Heart left ventricle (tissue), 16 donors: Measurements from ENCODE around the gene THADA. TPM values are rescaled to one million over a fixed set of nuclear protein-coding genes. Genes with fewer than 3 reads are reported as not detected.

Experiments
- ATAC-seq, 4 donors: fragments of 200-7000 bp; cut with Tn5 transposase; one replicate each; pipeline ENCODE4 v1.9.1; 2020 to 2022; ENCODE audit warnings: moderate library complexity in 4 of 4, mild to moderate bottlenecking in 3 of 4, moderate number of reproducible peaks in 1 of 4
- DNase-seq, 5 donors: peaks; one replicate each; pipeline ENCODE4 v3.0.0-alpha.2; 2020
- H3K27ac ChIP-seq, 12 donors: fragments of 200-600 bp; sonication (generic) in 4 of 12; one replicate each; pipeline versions ENCODE4 v1.5.0 to v1.8.0; 2016 to 2022; ENCODE audit warnings: mild to moderate bottlenecking in 2 of 12
- H3K27me3 ChIP-seq, 9 donors: fragments of 200-600 bp; sonication (generic) in 2 of 9; one replicate each; pipeline versions ENCODE4 v1.5.1 to v1.8.0; 2016 to 2022; ENCODE audit warnings: mild to moderate bottlenecking in 3 of 9
- H3K36me3 ChIP-seq, 9 donors: fragments of 200-600 bp; sonication (generic) in 2 of 9; one replicate each; pipeline versions ENCODE4 v1.5.0 to v1.8.0; 2018 to 2022; ENCODE audit warnings: mild to moderate bottlenecking in 2 of 9
- H3K4me1 ChIP-seq, 12 donors: fragments of 200-600 bp; sonication (generic) in 4 of 12; one replicate each; pipeline versions ENCODE4 v1.5.0 to v1.8.0; 2016 to 2022; ENCODE audit warnings: mild to moderate bottlenecking in 3 of 12
- H3K4me3 ChIP-seq, 12 donors: fragments of 200-600 bp; sonication (generic) in 4 of 12; one replicate each; pipeline versions ENCODE4 v1.5.0 to v1.8.0; 2017 to 2022; ENCODE audit warnings: mild to moderate bottlenecking in 9 of 12, moderate library complexity in 4 of 12
- H3K9me3 ChIP-seq, 12 donors: fragments of 200-600 bp; sonication (generic) in 4 of 12; one replicate each; pipeline versions ENCODE4 v1.5.0 to v1.8.0; 2016 to 2022; ENCODE audit warnings: mild to moderate bottlenecking in 1 of 12
- POLR2A ChIP-seq, 2 donors: fragments of 450-650 bp; IDR thresholded peaks; one replicate each; pipeline ENCODE4 v1.6.1; 2017; ENCODE audit warnings: antibody characterized with exemption in 2 of 2, mild to moderate bottlenecking in 2 of 2, moderate library complexity in 2 of 2
- WGBS, 4 donors: extraction: QIAGEN DNeasy Blood & Tissue Kit in 2 of 4; methylation state at CpG; one replicate each; pipeline versions ENCODE4 v1.1.5 to v1.1.7; 2013 to 2018; 5-methylcytosine and 5-hydroxymethylcytosine counted together
- intact Hi-C, 10 donors: fragments of 100-400 bp; cut with DNase I; formaldehyde crosslinking; loops; one replicate each; pipeline versions ENCODE4 v1.11.1 to v1.14.2; 2022
- polyA plus RNA-seq, 2 donors: library from polyadenylated mRNA; stranded (reverse); fragments of 200-250 nt; gene quantifications; one replicate each; pipeline ENCODE4 v1.2.3, GENCODE V29; 2013
- total RNA-seq, 9 donors: library from RNA; depleted of rRNA in 2 of 9; stranded (reverse); fragments of >200 nt in 2 of 9; fragmentation: NEBNext Ultra II Directional in 3 of 9; extraction: Animal tissue kit (Norgen Biotek cat#: 25700) in 3 of 9; gene quantifications; one replicate each; pipeline versions ENCODE4 v1.1.0 to v1.2.4, GENCODE V29; 2016 to 2023
- TF ChIP-seq, protein P1 (sequence below), 12 donors: fragments of 200-600 bp; sonication (generic) in 4 of 12; IDR thresholded peaks; one replicate each; pipeline versions ENCODE4 v1.5.0 to v1.8.0; 2018 to 2022; ENCODE audit warnings: antibody characterized with exemption in 12 of 12, mild to moderate bottlenecking in 5 of 12
- donor health status: ischemic (EF 13 %, LVEDD 7.1; RV severe dilation, severe dysfunction).
- donor health status: healthy with polysubstance abuse.
- donor health status: DM: no; HTN: yes; CAD: no.
- donor health status: DM: no; HTN: no; CAD: no.
- donor health status: ischemic (EF 25% LVEDD 6.9; RV normal size, moderate dysfunction).
- donor health status: ischemic (EF 25% LVEDD 5.7; RV mildly dilated, moderate dysfunction).
- donor health status: healthy.
- donor health status: DM: yes; HTN: yes; CAD: no.
- donor health status: ischemic (EF 35%, LVEDD 5.7; RV mildly dilated, moderate dysfunction).
- donor health status: nonischemic (EF 11% LVEDD 7.7; RV severe dilation, severe dysfunction).
- donor health status: DM: yes; HTN: yes; CAD: no.
- donor health status: PGD.
- donor health status: ischemic (EF 29% LVEDD 5.4; RV normal size, mild dysfunction).
- donor health status: nonischemic (EF 23%, LVEDD 6.1; RV moderate dilation, normal function).

THADA gene
- total and polyA plus RNA-seq, 11 donors, result 6.8 to 21.4 (median 13.0) TPM

DNA sequence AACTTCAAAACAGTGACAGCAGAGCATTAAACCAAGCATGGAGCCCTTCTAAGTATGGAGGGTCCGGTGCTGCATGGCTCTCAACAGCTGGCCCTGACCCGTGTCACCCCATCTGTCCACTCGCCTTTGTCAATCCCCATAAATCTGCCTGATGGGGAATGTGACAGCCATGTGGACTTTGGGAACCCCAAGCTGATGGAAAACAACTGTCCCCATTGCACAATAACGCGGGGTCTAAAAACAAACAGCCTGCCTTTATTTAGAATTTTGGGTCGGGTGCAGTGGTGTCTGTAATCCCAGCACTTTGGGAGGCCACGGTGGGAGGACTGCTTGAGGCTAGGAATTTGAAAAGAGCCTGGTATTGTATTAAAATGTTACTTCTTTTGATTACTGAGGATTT is 17.1 kb upstream of the THADA start:
- intact Hi-C loops, result loop anchor here in 3 of 10 donors (10.0 kb wide), 3 partner anchors 152 to 262 kb away; partner anchors contain the start of gene DYNC2LI1 (in 1 of the 3)
- no peak for DNase-seq
- no peak for ATAC-seq

DNA sequence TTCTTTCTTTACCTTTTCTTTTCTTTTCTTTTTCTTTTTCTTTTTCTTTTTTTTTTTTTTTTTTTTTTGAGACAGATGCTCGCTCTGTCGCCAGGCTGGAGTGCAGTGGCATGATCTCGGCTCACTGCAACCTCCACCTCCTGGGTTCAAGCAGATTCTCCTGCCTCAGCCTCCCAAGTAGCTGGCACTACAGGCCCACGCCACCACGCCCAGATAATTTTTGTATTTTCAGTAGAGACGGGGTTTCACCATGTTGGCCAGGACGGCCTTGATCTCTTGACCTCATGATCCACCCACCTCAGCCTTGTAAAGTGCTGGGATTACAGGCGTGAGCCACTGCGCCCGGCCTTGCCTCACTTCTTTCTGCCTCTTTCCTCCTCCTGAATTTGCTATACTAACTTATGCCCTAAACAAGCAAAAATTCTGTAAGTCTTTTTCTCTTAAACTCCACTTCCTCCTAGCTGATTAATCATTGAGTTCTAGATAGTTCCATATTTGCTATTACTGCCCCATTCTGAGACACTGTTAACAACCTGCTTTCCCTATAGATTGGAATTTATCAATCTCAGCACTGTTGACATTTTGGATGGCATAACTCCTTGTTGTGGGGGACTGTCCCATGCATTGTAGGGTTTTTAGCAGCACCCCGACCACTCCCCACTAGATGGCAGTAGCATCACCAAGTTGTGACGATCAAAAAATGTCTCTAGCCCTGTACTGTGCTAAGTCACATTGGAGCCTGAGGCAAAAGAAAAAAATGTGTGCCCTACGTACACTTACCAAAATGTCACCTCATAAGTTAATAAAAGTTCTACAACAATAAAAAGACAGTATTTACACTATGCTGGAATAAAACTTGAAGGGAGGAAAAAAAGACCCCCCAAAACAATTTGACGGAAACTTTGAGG is 16.4 kb upstream of the THADA start:
- TF ChIP-seq, protein P1, sequence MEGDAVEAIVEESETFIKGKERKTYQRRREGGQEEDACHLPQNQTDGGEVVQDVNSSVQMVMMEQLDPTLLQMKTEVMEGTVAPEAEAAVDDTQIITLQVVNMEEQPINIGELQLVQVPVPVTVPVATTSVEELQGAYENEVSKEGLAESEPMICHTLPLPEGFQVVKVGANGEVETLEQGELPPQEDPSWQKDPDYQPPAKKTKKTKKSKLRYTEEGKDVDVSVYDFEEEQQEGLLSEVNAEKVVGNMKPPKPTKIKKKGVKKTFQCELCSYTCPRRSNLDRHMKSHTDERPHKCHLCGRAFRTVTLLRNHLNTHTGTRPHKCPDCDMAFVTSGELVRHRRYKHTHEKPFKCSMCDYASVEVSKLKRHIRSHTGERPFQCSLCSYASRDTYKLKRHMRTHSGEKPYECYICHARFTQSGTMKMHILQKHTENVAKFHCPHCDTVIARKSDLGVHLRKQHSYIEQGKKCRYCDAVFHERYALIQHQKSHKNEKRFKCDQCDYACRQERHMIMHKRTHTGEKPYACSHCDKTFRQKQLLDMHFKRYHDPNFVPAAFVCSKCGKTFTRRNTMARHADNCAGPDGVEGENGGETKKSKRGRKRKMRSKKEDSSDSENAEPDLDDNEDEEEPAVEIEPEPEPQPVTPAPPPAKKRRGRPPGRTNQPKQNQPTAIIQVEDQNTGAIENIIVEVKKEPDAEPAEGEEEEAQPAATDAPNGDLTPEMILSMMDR (IDR thresholded peaks at IDR 0.05), result peak; percentile 71 to 86 (median 77)
- TF ChIP-seq POLR2A (IDR thresholded peaks at IDR 0.05), result no peak
- H3K9me3 ChIP-seq, result no peaks in the 10 kb centered on the region
- H3K4me3 ChIP-seq, result no peak overlapping the region
- peak in 4 of 5 donors; percentile 55 to 67 (median 64) for DNase-seq
- intact Hi-C loops, result loop anchor here in 3 of 10 donors (10.0 kb wide), 3 partner anchors 153 to 263 kb away; partner anchors contain the start of gene DYNC2LI1 (in 1 of the 3)
- peak; percentile 79 to 93 (median 90) for ATAC-seq
- H3K27ac ChIP-seq, result no peak overlapping the region
- peaks cover 0 to 2% (median 0%) of the 10 kb centered on the region in 12 donors for H3K4me1 ChIP-seq
- WGBS, 4 donors, result 66 to 67% (median 67%) methylated on average over 14 of the region's 14 CpGs
- no peaks in the 10 kb centered on the region for H3K36me3 ChIP-seq
- H3K27me3 ChIP-seq, result no peaks in the 10 kb centered on the region

More for the DNA sequence above, 17.1 kb upstream of the THADA start:
- H3K4me3 ChIP-seq, result no peak overlapping the region
- H3K27ac ChIP-seq, result no peak overlapping the region
- H3K9me3 ChIP-seq, result no peaks in the 10 kb centered on the region
- no peaks in the 10 kb centered on the region for H3K27me3 ChIP-seq
- H3K36me3 ChIP-seq, result no peaks in the 10 kb centered on the region
- no peak for TF ChIP-seq POLR2A (IDR thresholded peaks at IDR 0.05)
- TF ChIP-seq, protein P1 (IDR thresholded peaks at IDR 0.05), result no peak
- 76 to 85% (median 84%) methylated on average over 7 of the region's 7 CpGs for WGBS, 4 donors
- peaks cover 0 to 2% (median 0%) of the 10 kb centered on the region in 12 donors for H3K4me1 ChIP-seq

GRCh38 chr2:43610361-43610760 is 14.5 kb upstream of the THADA start:
- H3K27me3 ChIP-seq, result no peaks in the 10 kb centered on the region
- intact Hi-C loops, result loop anchor here in 3 of 10 donors (10.0 kb wide), 3 partner anchors 154 to 264 kb away; partner anchors contain the start of gene DYNC2LI1 (in 1 of the 3)
- 91 to 96% (median 93%) methylated on average over 4 of the region's 4 CpGs for WGBS, 4 donors
- DNase-seq (no peak), ATAC-seq (no peak)
- TF ChIP-seq POLR2A (IDR thresholded peaks at IDR 0.05), result no peak
- TF ChIP-seq, protein P1 (IDR thresholded peaks at IDR 0.05), result no peak
- no peak overlapping the region for H3K4me3 ChIP-seq
- no peak overlapping the region for H3K27ac ChIP-seq
- no peaks in the 10 kb centered on the region for H3K36me3 ChIP-seq
- H3K4me1 ChIP-seq, result peaks cover 0 to 2% (median 0%) of the 10 kb centered on the region in 12 donors
- H3K9me3 ChIP-seq, result no peaks in the 10 kb centered on the region
